ENCODE data around the gene NLRC3.

DNA sequence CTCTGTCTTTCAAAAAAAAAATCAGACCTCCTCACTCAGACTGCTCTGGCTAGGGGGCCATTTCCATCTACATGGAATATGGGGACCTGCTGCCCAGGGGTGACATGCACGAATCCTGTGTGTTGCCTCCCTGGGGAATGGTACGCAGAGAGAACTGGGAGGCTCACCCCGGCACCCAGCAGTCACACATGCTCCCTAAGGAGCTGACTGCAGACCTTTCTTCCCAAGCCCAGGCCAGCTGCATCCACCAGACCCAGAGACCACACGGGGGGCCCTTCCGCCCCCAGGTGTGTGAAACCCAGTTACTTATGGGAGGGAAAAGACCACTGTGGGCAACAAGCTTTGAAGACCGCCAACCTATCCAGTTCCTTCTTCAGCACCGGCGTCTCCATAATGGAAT lies 7.2 kb upstream of the NLRC3 start:
- no peak for TF ChIP-seq POLR2A (IDR thresholded peaks at IDR 0.05)
- TF ChIP-seq, protein P1, sequence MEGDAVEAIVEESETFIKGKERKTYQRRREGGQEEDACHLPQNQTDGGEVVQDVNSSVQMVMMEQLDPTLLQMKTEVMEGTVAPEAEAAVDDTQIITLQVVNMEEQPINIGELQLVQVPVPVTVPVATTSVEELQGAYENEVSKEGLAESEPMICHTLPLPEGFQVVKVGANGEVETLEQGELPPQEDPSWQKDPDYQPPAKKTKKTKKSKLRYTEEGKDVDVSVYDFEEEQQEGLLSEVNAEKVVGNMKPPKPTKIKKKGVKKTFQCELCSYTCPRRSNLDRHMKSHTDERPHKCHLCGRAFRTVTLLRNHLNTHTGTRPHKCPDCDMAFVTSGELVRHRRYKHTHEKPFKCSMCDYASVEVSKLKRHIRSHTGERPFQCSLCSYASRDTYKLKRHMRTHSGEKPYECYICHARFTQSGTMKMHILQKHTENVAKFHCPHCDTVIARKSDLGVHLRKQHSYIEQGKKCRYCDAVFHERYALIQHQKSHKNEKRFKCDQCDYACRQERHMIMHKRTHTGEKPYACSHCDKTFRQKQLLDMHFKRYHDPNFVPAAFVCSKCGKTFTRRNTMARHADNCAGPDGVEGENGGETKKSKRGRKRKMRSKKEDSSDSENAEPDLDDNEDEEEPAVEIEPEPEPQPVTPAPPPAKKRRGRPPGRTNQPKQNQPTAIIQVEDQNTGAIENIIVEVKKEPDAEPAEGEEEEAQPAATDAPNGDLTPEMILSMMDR (IDR thresholded peaks at IDR 0.05), result no peak

Data from testis (tissue), 2 donors.